NB4 (cell line): ENCODE results near the gene CHCHD3.

Source experiments
- DNase-seq: peaks from one replicate; pipeline ENCODE4 v3.0.0; 2010; ENCODE audit warnings: low read depth
- H3K4me3 ChIP-seq: one replicate; pipeline ENCODE4 v1.5.1; 2011; ENCODE audit warnings: mild to moderate bottlenecking, low read depth, low read length, moderate library complexity
- CTCF ChIP-seq: IDR thresholded peaks from one replicate; pipeline ENCODE4 v1.5.1; 2012; ENCODE audit warnings: low read depth, low read length
- MAX ChIP-seq: IDR thresholded peaks from 2 replicates; pipeline ENCODE4 v1.6.1; 2011; ENCODE audit warnings: low read depth, low read length
- MYC ChIP-seq: IDR thresholded peaks from 2 replicates; pipeline ENCODE4 v1.6.1; 2011; ENCODE audit warnings: low read depth, low read length
- POLR2A ChIP-seq: IDR thresholded peaks from 2 replicates; pipeline ENCODE4 v1.6.1; 2011; ENCODE audit warnings: mild to moderate bottlenecking; ENCODE audit not compliant: insufficient read length; ENCODE audit errors: extremely low read depth

Gene CHCHD3

GRCh38 chr7:132865366-132866143, 216.3 kb downstream of the CHCHD3 start:
- TF ChIP-seq CTCF (no peak), POLR2A (no peak), MAX (no peak), MYC (no peak)
- no peak for DNase-seq
- no peak overlapping the region for H3K4me3 ChIP-seq

GRCh38 chr7:132861940-132862554, 219.8 kb downstream of the CHCHD3 start:
- no peak for DNase-seq
- H3K4me3 ChIP-seq: no peak overlapping the region
- no peak for TF ChIP-seq POLR2A
- no peak for TF ChIP-seq MAX
- no peak for TF ChIP-seq CTCF
- no peak for TF ChIP-seq MYC

GRCh38 chr7:132861424-132861823, 220.5 kb downstream of the CHCHD3 start:
- no peak for DNase-seq
- no peak overlapping the region for H3K4me3 ChIP-seq
- no peak for TF ChIP-seq CTCF
- no peak for TF ChIP-seq POLR2A
- no peak for TF ChIP-seq MAX
- no peak for TF ChIP-seq MYC

- H3K4me3 ChIP-seq: no peak overlapping the region
- DNase-seq: no peak
- TF ChIP-seq MYC (no peak), CTCF (no peak), POLR2A (no peak), MAX (no peak)
These were observed 222.7 kb downstream of the CHCHD3 start for GRCh38 chr7:132859199-132859598.

GRCh38 chr7:132858760-132859159, 223.1 kb downstream of the CHCHD3 start:
- H3K4me3 ChIP-seq: no peak overlapping the region
- DNase-seq: no peak
- TF ChIP-seq MAX (no peak), MYC (no peak), CTCF (no peak), POLR2A (no peak)
